NCI-H1694 treated with DMSO at 0.1 percent for 48 hours (cell line): Measurements from ENCODE around the gene UNK.
A peak's percentile ranks its signal among the peaks of the same experiment; 100 is the strongest.

ENCODE experiments used
- DNase-seq: peaks from one replicate; lab custom pipeline; 2025; lab: John Stamatoyannopoulos, UW

UNK gene

GRCh38 chr17:75834928-75835653 lies 50.5 kb downstream of the UNK start:
- no peak for DNase-seq

- DNase-seq: no peak
Measured at GRCh38 chr17:75835654-75835987, 51.0 kb downstream of the UNK start.

DNA sequence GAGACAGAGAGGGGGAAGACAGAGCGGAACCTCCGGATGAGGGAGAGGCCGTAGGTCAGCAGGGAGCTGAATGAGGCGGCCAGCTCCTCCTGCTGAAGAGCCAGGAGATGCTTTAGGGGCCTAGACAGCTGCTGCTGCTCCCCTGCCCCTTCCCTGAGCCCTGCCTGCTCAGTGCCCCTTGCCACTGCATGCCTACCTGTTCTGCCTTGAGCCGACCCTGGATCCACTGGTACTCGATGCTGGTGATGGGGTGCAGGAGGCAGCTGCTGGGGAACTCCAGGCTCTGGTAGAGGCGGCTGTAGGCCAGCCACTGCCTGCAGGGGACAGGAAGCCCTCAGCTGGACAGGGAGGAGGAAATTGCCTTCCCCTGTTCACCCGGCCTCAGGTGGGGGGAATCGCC lies 52.0 kb downstream of the UNK start:
- no peak for DNase-seq

GRCh38 chr17:75837899-75838298 lies 53.3 kb downstream of the UNK start:
- DNase-seq: no peak

GRCh38 chr17:75838410-75838809 lies 53.8 kb downstream of the UNK start:
- no peak for DNase-seq

DNA sequence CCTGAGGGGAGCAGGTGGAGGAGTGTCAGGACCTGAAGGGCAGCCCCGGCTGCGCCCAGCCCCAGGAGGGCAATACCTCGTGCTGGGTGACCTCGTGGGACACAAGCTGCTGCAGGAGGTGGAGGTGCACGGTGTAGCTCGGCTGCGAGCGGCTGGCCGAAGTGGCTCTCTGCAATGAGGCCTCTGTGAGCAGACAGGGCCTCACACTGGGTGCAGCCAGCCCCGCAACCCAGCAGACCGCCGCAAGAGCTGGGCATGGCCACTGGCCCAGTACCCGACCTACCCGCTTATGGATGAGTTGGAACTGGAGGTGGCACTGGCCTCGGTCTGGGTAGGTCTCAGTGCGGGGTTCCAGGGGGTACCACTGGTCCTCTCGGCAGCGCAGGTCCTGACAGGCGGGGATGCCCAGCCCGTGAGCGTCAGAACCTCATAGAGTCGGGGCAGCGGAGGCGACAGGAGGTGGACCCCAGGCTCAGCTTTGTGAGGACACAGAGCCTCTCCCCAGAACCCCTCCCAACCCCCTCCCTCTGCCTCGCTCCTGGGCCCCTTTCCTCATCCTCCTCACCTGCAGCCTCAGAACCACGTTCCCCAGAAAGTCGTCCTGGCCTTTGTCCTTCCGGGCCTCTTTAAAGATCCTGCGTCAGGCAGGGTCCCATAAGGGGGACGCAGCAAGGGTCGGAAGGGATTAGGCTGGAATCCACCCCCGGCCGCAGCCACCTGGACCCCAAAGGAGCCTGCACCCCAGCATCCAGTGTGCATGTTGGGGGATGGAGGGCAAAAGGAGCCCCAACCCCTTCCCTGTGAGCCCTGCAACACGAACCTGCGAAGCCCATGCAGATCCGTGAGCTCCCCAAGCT lies 55.6 kb downstream of the UNK start:
- DNase-seq: no peak

DNA sequence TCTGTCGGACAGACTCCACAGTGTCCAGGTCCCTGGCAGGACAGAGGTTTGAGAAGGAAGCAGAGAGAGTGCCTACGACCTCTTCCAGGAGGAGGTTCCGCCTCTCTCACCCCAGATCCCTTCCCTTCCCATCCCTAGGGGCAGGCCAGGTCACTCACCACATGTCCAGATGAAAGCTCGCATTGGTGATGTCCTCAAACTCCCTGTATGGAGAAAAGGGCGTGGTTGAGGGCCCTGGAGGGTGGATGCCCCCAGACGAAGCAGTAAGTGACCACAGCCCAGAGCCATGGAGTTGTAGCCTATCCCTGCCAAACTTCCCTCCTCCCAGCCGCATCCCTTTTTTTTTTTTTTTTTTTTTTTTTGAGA lies 56.2 kb downstream of the UNK start:
- DNase-seq: no peak

GRCh38 chr17:75842411-75842810 lies 57.8 kb downstream of the UNK start:
- no peak for DNase-seq

- DNase-seq: no peak
Measured at GRCh38 chr17:75842963-75843576, 58.5 kb downstream of the UNK start.

DNA sequence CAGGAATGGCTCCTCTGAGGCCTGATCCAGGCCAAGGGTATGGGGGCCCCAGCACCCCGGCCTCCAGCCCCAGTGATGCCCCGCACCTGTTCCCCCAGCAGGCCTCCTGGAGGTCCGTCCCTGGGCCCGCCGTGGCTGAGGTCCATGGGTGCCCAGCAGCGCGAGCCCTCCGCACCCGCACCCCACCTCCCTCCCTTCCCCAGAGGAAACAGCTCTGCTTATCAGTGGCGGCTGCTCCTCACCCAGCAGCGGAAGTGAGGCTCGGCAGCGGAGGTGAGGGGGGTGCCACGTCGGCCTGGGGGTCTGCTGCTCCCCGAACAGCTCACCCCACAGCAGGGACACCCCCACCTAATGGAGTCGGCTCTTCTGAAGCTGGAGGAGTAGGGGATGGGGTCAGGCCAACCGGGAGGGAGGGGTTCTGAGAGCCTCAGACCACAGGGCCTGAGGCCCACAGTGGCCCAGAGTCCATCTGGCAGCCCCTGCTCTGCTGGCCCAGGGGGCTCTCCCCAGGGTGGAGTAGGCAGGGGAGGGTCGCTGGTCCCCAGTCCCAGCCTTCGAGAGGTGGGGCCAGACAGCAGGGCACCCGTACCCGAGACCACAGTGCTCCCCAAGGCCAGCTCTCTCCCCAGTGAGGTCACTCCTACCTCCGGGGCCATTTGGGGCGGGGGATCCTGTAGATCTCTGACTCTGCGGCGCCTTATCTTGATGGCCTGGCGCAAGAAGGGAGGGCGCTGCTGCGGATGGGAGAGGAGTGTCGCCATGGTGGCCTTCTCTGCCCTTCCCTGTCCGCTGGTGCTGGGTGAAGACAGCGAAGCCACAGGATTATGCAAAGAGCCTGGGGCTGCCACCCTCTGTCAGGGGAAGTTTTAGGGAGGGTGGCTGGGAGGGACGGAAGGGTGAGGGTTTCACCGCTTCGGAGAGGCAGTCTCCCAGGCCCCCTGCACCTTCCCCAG lies 59.2 kb downstream of the UNK start, which contains the start of gene UNC13D:
UNC13D (minus strand) TSS at position 828 of the 953 bp plus-strand sequence; CDS start at position 761, 67 bp downstream.
- no peak for DNase-seq

GRCh38 chr17:75844530-75845057 lies 60.0 kb downstream of the UNK start:
- no peak for DNase-seq

DNA sequence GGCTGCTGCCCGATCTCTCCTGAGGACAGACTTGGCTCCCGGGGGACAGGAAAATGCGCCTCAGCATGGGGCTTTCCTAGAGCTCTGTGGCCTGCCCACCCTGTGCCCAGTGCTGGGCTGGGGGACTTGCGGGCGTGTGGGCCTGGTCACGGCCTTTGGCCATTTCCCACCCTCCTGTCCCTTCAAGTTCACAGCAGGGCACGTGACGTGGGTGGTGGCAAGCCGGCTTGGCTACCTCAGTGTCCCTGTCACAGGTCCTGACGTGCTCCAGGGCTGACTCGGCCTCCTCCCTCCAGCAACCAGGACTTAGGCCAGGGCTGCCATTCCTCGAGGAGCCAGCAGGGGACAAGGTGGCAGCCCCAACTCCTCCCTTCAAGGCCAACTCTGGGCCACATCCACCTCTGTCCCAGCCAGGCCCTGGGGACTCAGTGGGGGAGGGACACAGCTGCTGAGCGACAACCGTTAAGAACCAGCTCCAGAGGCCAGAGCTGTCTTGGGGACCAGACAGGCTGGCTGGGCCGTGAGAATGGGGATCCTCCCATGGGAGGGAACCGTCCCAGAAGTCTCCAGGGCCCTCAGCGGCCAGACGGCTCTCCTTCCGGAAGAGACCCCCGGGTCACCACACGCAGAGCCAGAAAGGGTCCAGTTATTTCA lies 60.6 kb downstream of the UNK start:
- peak; percentile 15 for DNase-seq

DNA sequence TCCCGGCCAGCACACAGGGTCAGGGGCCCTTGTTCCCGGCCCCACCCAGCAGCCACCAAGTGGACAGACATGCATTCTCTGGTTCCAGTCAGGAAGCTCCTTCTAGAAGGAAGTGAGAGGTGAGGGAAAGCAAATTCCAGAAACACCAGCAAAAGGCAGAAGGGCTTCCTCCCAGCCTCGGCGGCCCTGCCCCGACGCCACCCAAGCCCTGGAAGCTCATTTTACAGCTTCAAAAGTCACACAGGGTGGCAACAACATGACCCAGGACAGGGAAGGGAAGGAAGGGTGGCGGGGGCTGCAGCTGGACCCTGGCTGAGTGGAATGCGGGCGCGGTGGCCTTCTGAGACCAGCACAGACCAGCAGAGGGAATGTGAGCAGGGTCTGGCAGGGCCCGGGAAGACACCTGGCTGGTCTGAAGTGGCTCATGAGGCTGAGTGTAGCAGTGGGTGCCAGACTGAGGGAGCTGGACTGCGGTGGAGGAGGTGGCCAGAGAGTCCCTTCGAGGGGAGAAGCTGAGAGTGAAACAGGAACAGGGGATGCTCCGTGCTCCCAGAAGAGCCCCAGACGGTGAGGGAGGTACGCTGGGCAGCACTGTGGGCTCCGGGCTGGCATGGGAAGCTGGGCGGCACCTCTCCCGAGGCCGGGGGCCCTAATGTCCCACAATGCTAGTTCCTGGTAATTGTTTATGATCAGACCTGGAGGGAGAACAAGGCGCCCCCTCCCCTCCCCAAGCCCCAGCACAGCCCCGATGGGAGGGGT lies 61.5 kb downstream of the UNK start:
- no peak for DNase-seq

DNA sequence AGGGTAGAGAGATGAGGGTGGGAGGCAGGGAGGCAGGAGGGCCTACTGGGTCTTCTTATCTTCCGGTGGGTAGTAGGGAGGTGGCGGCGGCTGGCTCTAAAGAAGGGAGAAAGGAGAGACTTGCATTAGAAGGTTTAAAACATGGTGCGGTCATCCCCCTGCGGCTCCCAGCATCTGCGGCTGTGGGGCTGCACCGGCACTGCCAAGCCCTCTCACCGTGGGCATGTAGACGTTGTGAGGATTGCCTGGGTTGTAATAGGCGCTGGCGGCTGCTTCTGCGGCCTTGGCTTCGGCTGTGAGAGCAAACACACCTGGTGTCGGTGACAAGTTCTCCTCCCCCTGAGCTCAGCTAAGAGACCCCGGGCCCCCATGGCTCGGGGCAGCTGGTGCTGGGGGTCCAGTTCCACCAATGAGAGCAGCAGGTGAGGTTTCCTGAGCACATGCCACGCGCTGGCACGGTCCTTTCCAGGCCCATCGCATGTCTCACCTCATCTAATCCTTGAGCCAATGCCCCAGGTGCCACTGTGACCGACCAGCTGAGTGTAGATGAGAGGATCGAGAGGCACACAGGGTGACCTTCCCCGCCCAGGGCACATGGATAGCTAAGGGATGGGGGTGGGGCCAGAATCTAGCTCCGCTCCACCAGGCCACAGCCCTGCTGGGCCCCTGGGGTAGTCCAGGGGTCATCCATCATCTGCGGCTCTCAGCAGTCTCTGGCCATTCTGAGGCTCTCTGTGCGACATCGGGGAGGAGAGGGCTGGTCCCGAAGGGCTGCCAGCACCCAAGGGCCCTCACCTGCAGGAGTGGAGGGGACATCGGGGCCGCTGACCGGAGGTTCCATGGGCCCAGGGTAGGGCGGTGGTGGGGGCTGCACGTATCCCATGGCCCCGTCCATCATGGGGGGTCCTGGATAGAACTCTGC lies 62.3 kb downstream of the UNK start:
- DNase-seq: no peak

GRCh38 chr17:75847614-75848522 lies 63.3 kb downstream of the UNK start:
- no peak for DNase-seq

DNA sequence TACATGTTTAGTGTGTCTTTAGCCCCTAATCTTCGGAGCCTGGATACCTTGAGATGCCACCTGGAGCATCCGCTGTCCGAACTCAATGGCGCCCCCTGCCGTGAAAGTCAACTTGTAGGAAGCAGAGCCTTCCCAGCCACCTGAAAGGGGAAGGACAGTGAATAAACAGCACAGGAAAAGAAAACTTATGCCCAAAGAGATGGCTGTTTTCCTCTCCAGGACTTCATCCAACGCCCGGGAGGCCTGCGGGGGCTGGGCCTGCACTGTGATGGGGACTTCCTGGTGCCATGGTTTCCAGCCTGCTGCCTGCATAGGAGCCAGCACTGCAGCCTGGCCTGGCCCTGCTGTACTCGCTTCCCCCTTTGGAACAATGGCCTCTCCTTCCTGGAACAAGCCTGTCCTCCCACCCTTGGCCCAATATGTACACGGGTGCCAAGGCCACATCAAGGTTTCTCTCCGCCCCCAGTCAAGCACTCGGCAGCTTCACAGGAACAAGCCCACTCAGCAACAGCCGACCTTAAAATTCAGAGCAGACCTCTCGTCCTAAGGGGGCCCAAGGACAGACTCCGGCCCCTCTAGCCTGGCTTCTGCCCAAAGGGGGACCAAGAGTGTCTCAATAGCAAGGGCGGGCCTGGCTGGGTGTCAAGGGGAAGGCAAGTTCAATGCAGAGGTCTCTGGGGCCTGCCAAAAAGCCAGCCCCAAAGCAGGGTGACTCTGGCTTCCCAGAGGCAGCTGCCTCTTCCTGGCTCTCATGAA lies 64.1 kb downstream of the UNK start:
- DNase-seq: peak; percentile 52

GRCh38 chr17:75849279-75849646 lies 64.7 kb downstream of the UNK start:
- DNase-seq: no peak
